ENCODE results near the gene TTC21A.
A peak's percentile ranks its signal among the peaks of the same experiment; 100 is the strongest.

TTC21A gene

GRCh38 chr3:39185959-39186691 lies 78.6 kb downstream of the TTC21A start:
- no peak overlapping the region for H3K4ac ChIP-seq (ENCODE audit: low read length)

GRCh38 chr3:39186692-39187151 lies 79.2 kb downstream of the TTC21A start:
- Histone ChIP-seq H3K79me1 (ENCODE audit: low read depth, low read length) (no peaks in the 10 kb centered on the region), H3K14ac (ENCODE audit: low read length) (peak overlapping the region; percentile 86), H2BK5ac (ENCODE audit: low read length) (no peak overlapping the region), H3K4me1 (ENCODE audit: control insufficient read depth in 2 of 2, insufficient read depth in 1 of 2, low read depth in 1 of 2, low read length in 2 of 2) (peaks cover 0 to 9% of the 10 kb centered on the region in 2 donors), H3K4me2 (ENCODE audit: insufficient read depth, low read length, poor library complexity, severe bottlenecking) (no peak overlapping the region), H3K4me3 (ENCODE audit: low read length in 2 of 2) (no peak overlapping the region), H2BK15ac (ENCODE audit: low read length) (peak overlapping the region; percentile 44), H2AFZ (ENCODE audit: low read length) (no peak overlapping the region), H4K91ac (ENCODE audit: low read depth, low read length, poor library complexity) (no peak overlapping the region), H3K9me3 (replicated peaks in 1 of 2; ENCODE audit: control insufficient read depth in 2 of 2, insufficient read depth in 1 of 2, low read depth in 1 of 2, low read length in 2 of 2) (no peaks in the 10 kb centered on the region), H2AK5ac (ENCODE audit: low read depth, low read length) (peak overlapping the region; percentile 15), H2BK120ac (ENCODE audit: low read depth, low read length) (no peak overlapping the region), H2BK12ac (ENCODE audit: low read length) (peak overlapping the region; percentile 63), H3K27ac (replicated peaks; ENCODE audit: low read length) (no peak overlapping the region), H3K18ac (ENCODE audit: low read length) (peak overlapping the region; percentile 25), H3K4ac (ENCODE audit: low read length) (no peak overlapping the region), H3K23ac (ENCODE audit: low read depth, low read length, poor library complexity) (peak overlapping the region; percentile 78), H4K8ac (ENCODE audit: low read depth, low read length) (no peak overlapping the region), H3K27me3 (ENCODE audit: control insufficient read depth in 3 of 3, insufficient read depth in 3 of 3, low read depth in 1 of 3, low read length in 3 of 3) (peaks cover 0 to 1% (median 0%) of the 10 kb centered on the region in 3 experiments), H3K9ac (ENCODE audit: low read depth, low read length, poor library complexity) (no peak overlapping the region), H3K36me3 (replicated peaks in 1 of 2; ENCODE audit: control insufficient read depth in 2 of 2, insufficient read depth in 2 of 2, low read length in 2 of 2) (no peaks in the 10 kb centered on the region)
- no peak for DNase-seq (ENCODE audit: low spot score)
- WGBS, 2 donors (ENCODE audit: extremely low coverage in 2 of 2, insufficient read length in 2 of 2, insufficient replicate concordance in 1 of 2) = no CpG with 5 or more reads among the region's 11 CpGs

More at GRCh38 chr3:39185959-39186691, 78.6 kb downstream of the TTC21A start:
- H2BK5ac ChIP-seq (ENCODE audit: low read length) = peak overlapping the region; percentile 36
- no peak overlapping the region for H3K9ac ChIP-seq (ENCODE audit: low read depth, low read length, poor library complexity)
- H3K23ac ChIP-seq (ENCODE audit: low read depth, low read length, poor library complexity) = peak overlapping the region; percentile 78
- no peak overlapping the region for H3K4me3 ChIP-seq (ENCODE audit: low read length in 2 of 2)
- peaks cover 0 to 3% (median 0%) of the 10 kb centered on the region in 3 experiments for H3K27me3 ChIP-seq (ENCODE audit: control insufficient read depth in 3 of 3, insufficient read depth in 3 of 3, low read depth in 1 of 3, low read length in 3 of 3)
- H3K18ac ChIP-seq (ENCODE audit: low read length) = peak overlapping the region; percentile 44
- no peaks in the 10 kb centered on the region for H3K36me3 ChIP-seq (replicated peaks in 1 of 2; ENCODE audit: control insufficient read depth in 2 of 2, insufficient read depth in 2 of 2, low read length in 2 of 2)
- no peaks in the 10 kb centered on the region for H3K9me3 ChIP-seq (replicated peaks in 1 of 2; ENCODE audit: control insufficient read depth in 2 of 2, insufficient read depth in 1 of 2, low read depth in 1 of 2, low read length in 2 of 2)
- H2BK15ac ChIP-seq (ENCODE audit: low read length) = peak overlapping the region; percentile 44
- no peak for DNase-seq (ENCODE audit: low spot score)
- no peak overlapping the region for H3K27ac ChIP-seq (replicated peaks; ENCODE audit: low read length)
- no peak overlapping the region for H2AFZ ChIP-seq (ENCODE audit: low read length)
- peak overlapping the region; percentile 14 for H4K91ac ChIP-seq (ENCODE audit: low read depth, low read length, poor library complexity)
- H2BK120ac ChIP-seq (ENCODE audit: low read depth, low read length) = peak overlapping the region; percentile 92
- H3K14ac ChIP-seq (ENCODE audit: low read length) = no peak overlapping the region
- WGBS, 2 donors (ENCODE audit: extremely low coverage in 2 of 2, insufficient read length in 2 of 2, insufficient replicate concordance in 1 of 2) = no CpG with 5 or more reads among the region's 14 CpGs
- no peaks in the 10 kb centered on the region for H3K79me1 ChIP-seq (ENCODE audit: low read depth, low read length)
- H2BK12ac ChIP-seq (ENCODE audit: low read length) = peak overlapping the region; percentile 63
- H2AK5ac ChIP-seq (ENCODE audit: low read depth, low read length) = peak overlapping the region; percentile 86
- H3K4me2 ChIP-seq (ENCODE audit: insufficient read depth, low read length, poor library complexity, severe bottlenecking) = no peak overlapping the region
- peaks cover 0 to 4% of the 10 kb centered on the region in 2 donors for H3K4me1 ChIP-seq (ENCODE audit: control insufficient read depth in 2 of 2, insufficient read depth in 1 of 2, low read depth in 1 of 2, low read length in 2 of 2)
- H4K8ac ChIP-seq (ENCODE audit: low read depth, low read length) = no peak overlapping the region

GRCh38 chr3:39187372-39188155 lies 80.1 kb downstream of the TTC21A start:
- no peaks in the 10 kb centered on the region for H3K36me3 ChIP-seq (replicated peaks in 1 of 2; ENCODE audit: control insufficient read depth in 2 of 2, insufficient read depth in 2 of 2, low read length in 2 of 2)
- no peak overlapping the region for H4K8ac ChIP-seq (ENCODE audit: low read depth, low read length)
- H3K27me3 ChIP-seq (ENCODE audit: control insufficient read depth in 3 of 3, insufficient read depth in 3 of 3, low read depth in 1 of 3, low read length in 3 of 3) = no peaks in the 10 kb centered on the region
- H3K79me1 ChIP-seq (ENCODE audit: low read depth, low read length) = no peaks in the 10 kb centered on the region
- H3K18ac ChIP-seq (ENCODE audit: low read length) = peak overlapping the region; percentile 65
- no peak for DNase-seq (ENCODE audit: low spot score)
- H3K27ac ChIP-seq (replicated peaks; ENCODE audit: low read length) = no peak overlapping the region
- H3K4ac ChIP-seq (ENCODE audit: low read length) = no peak overlapping the region
- H2BK12ac ChIP-seq (ENCODE audit: low read length) = peak overlapping the region; percentile 81
- peak overlapping the region; percentile 50 for H2AK5ac ChIP-seq (ENCODE audit: low read depth, low read length)
- H3K4me1 ChIP-seq (ENCODE audit: control insufficient read depth in 2 of 2, insufficient read depth in 1 of 2, low read depth in 1 of 2, low read length in 2 of 2) = peaks cover 0 to 10% of the 10 kb centered on the region in 2 donors
- peak overlapping the region; percentile 13 for H3K23ac ChIP-seq (ENCODE audit: low read depth, low read length, poor library complexity)
- H3K9me3 ChIP-seq (replicated peaks in 1 of 2; ENCODE audit: control insufficient read depth in 2 of 2, insufficient read depth in 1 of 2, low read depth in 1 of 2, low read length in 2 of 2) = no peaks in the 10 kb centered on the region
- no peak overlapping the region for H2AFZ ChIP-seq (ENCODE audit: low read length)
- no peak overlapping the region for H2BK5ac ChIP-seq (ENCODE audit: low read length)
- no peak overlapping the region for H3K4me2 ChIP-seq (ENCODE audit: insufficient read depth, low read length, poor library complexity, severe bottlenecking)
- H3K9ac ChIP-seq (ENCODE audit: low read depth, low read length, poor library complexity) = no peak overlapping the region
- H4K91ac ChIP-seq (ENCODE audit: low read depth, low read length, poor library complexity) = no peak overlapping the region
- WGBS, 2 donors (ENCODE audit: extremely low coverage in 2 of 2, insufficient read length in 2 of 2, insufficient replicate concordance in 1 of 2) = no CpG with 5 or more reads among the region's 23 CpGs
- no peak overlapping the region for H3K4me3 ChIP-seq (ENCODE audit: low read length in 2 of 2)
- H2BK15ac ChIP-seq (ENCODE audit: low read length) = peak overlapping the region; percentile 44
- H3K14ac ChIP-seq (ENCODE audit: low read length) = peak overlapping the region; percentile 58
- no peak overlapping the region for H2BK120ac ChIP-seq (ENCODE audit: low read depth, low read length)
